ENCODE results near the gene IL37.

DNA sequence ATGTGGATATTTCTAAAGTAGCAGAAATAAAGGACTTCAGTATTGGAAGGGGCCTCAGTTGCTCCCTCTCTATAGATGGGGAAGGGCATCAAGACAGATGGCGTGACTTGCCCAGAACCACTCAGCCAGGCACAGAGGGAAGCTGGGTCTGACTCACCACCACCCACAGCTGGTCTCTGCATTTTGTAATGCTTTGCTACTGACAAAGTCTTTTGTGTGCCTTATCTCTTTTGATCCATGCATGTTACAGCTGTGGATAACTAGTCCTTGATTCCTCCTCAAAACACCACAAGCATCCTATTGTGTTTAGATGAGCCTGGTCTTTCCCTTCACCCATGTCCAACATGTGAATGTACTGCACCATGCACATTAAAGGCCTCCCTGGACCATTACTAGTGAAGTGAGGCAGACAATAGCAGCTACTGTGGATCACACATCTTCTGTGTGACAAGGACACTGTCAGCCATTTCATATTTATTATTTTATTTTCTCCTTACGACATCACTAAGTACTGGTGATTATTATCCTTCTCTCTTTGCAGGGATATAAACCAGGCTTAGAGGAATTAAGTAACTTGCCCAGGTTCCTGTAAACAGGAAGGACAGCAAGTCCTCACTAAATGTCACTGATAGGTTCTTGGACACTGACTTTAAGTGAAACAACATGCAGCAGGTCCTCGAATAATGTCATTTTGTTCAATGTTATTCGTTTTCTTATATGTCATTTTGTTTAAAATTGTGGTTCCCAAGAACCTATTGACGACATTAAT is 29.6 kb upstream of the IL37 start:
- TF ChIP-seq, protein P1, sequence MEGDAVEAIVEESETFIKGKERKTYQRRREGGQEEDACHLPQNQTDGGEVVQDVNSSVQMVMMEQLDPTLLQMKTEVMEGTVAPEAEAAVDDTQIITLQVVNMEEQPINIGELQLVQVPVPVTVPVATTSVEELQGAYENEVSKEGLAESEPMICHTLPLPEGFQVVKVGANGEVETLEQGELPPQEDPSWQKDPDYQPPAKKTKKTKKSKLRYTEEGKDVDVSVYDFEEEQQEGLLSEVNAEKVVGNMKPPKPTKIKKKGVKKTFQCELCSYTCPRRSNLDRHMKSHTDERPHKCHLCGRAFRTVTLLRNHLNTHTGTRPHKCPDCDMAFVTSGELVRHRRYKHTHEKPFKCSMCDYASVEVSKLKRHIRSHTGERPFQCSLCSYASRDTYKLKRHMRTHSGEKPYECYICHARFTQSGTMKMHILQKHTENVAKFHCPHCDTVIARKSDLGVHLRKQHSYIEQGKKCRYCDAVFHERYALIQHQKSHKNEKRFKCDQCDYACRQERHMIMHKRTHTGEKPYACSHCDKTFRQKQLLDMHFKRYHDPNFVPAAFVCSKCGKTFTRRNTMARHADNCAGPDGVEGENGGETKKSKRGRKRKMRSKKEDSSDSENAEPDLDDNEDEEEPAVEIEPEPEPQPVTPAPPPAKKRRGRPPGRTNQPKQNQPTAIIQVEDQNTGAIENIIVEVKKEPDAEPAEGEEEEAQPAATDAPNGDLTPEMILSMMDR (IDR thresholded peaks at IDR 0.05; ENCODE audit: poor library complexity, severe bottlenecking), result no peak
- TF ChIP-seq EP300 (conservative IDR thresholded peaks at IDR 0.05; ENCODE audit: poor library complexity, severe bottlenecking) (no peak), EZH2 (IDR thresholded peaks at IDR 0.05; ENCODE audit: borderline replicate concordance, insufficient read depth, low read length, poor library complexity, severe bottlenecking) (no peak)

All from neural cell (in vitro differentiated cells).